ENCODE results near the gene EVI5.

DNA sequence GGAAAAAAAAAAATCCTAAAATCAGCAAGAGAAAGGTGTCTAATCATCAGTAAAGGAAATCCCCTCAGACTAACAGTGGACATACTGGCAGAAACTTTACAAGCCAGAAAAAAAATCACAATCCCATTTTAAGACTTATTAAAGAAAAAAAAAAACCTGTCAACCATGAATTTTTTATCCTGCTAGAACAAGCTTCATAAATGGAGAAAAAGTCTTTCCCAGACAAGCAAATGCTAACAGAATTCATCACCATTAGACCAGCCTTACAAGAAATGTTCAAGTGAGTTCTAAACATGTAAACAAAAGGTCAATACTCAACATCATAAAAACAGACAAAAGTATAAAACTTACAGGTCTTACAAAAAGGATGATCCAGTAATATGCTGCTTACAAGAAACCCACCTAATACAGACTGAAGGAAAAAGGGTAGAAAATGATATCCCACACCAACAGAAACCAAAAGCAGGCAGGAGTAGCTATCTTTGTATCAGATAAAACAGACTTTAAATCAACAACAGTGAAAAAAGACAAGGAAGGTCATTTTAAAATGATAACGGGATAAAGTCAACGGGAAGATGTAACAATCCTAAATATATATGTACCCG, 129.6 kb downstream of the EVI5 start:
- TF ChIP-seq, protein P1, sequence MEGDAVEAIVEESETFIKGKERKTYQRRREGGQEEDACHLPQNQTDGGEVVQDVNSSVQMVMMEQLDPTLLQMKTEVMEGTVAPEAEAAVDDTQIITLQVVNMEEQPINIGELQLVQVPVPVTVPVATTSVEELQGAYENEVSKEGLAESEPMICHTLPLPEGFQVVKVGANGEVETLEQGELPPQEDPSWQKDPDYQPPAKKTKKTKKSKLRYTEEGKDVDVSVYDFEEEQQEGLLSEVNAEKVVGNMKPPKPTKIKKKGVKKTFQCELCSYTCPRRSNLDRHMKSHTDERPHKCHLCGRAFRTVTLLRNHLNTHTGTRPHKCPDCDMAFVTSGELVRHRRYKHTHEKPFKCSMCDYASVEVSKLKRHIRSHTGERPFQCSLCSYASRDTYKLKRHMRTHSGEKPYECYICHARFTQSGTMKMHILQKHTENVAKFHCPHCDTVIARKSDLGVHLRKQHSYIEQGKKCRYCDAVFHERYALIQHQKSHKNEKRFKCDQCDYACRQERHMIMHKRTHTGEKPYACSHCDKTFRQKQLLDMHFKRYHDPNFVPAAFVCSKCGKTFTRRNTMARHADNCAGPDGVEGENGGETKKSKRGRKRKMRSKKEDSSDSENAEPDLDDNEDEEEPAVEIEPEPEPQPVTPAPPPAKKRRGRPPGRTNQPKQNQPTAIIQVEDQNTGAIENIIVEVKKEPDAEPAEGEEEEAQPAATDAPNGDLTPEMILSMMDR (IDR thresholded peaks at IDR 0.05; ENCODE audit: poor library complexity) = no peak
- TF ChIP-seq EZH2phosphoT487 (IDR thresholded peaks at IDR 0.05; ENCODE audit: low read depth, severe bottlenecking, unreplicated experiment) (no peak), EZH2 (IDR thresholded peaks at IDR 0.05; ENCODE audit: borderline replicate concordance) (no peak)

Measured in hepatocyte (in vitro differentiated cells).